HG03196 (cell line): ENCODE results near the gene HMGN4.
"Not testable (repeated sequence)": the region's sequence is repeated elsewhere in the genome, so short reads cannot be mapped to it uniquely, and the experiment has no call there.

ENCODE experiments used
- ATAC-seq: cut with Tn5 transposase; IDR thresholded peaks from one replicate; pipeline ENCODE4 v1.9.1; 2021; ENCODE audit not compliant: unreplicated experiment

Gene HMGN4

GRCh38 chr6:26547363-26547762 lies 9.2 kb downstream of the HMGN4 start:
- not testable (repeated sequence) for ATAC-seq

- ATAC-seq, result no peak
These were observed 12.3 kb downstream of the HMGN4 start for GRCh38 chr6:26550250-26550993.

- no peak for ATAC-seq
These were observed 14.0 kb downstream of the HMGN4 start for GRCh38 chr6:26552205-26552604.

- ATAC-seq, result no peak
These were observed 14.5 kb downstream of the HMGN4 start for GRCh38 chr6:26552640-26553188.

- no peak for ATAC-seq
These were observed 15.1 kb downstream of the HMGN4 start for GRCh38 chr6:26553264-26553634.

GRCh38 chr6:26553635-26554446 lies 15.7 kb downstream of the HMGN4 start:
- ATAC-seq, result peak; percentile 53

- peak; percentile 2 for ATAC-seq
These were observed 16.2 kb downstream of the HMGN4 start for GRCh38 chr6:26554447-26554696.

GRCh38 chr6:26554697-26555504 lies 16.7 kb downstream of the HMGN4 start:
- ATAC-seq, result peak; percentile 29

GRCh38 chr6:26555505-26556262 lies 17.5 kb downstream of the HMGN4 start:
- no peak for ATAC-seq

- no peak for ATAC-seq
These were observed 18.3 kb downstream of the HMGN4 start for GRCh38 chr6:26556263-26557070.

- no peak for ATAC-seq
These were observed 23.6 kb downstream of the HMGN4 start for GRCh38 chr6:26561533-26562466.

- no peak for ATAC-seq
These were observed 25.3 kb downstream of the HMGN4 start for GRCh38 chr6:26563488-26563887.

GRCh38 chr6:26568601-26569432 lies 30.7 kb downstream of the HMGN4 start:
- peak; percentile 75 for ATAC-seq

- ATAC-seq, result no peak
These were observed 31.2 kb downstream of the HMGN4 start for GRCh38 chr6:26569433-26569764.

- no peak for ATAC-seq
These were observed 32.1 kb downstream of the HMGN4 start for GRCh38 chr6:26570027-26570809.

GRCh38 chr6:26571592-26572296 lies 33.6 kb downstream of the HMGN4 start:
- no peak for ATAC-seq

- no peak for ATAC-seq
These were observed 37.4 kb downstream of the HMGN4 start for GRCh38 chr6:26575494-26575939.
